ENCODE data around the gene OPCML. TPM values are rescaled to one million over a fixed set of nuclear protein-coding genes. Genes with fewer than 3 reads are reported as not detected.

Gene OPCML
- total RNA-seq, 1 experiment from 2014 or later = 0.94 TPM

DNA sequence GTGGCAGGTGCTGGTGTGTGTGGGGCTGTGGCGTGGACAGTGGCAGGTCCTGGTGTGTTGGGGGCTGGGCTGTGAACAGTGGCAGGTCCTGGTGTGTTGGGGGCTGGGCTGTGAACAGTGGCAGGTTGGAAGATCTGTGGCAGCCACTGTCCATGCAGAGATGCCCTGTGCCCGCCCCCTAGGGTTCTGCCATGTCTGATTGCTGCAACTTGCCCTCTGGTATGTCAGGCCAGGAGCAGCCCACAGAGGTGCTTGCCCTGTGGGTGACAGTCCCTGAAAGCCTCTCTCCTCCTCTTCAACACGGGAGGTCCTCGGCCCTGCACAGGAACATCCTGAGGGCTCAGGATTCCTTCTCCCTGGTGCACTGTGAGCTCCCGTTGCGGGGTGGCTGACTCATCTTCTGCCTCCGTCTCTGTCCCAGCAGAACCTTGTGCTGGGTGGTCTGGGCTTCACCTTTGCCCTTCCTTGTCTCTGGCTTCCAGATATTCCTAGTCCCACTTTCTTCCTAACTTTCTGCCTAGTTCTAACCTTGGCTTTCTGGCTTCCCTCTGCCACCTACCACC, 13.5 kb downstream of the OPCML start:
- H3K27me3 Mint-ChIP-seq (ENCODE audit: low read depth) = 0 out of 2 replicates have a peak, but pooled peaks cover 2% of the 10 kb centered on the region
- no peaks in the 10 kb centered on the region for H3K9me3 Mint-ChIP-seq
- Histone ChIP-seq H2BK120ac (ENCODE audit: low read depth, low read length, poor library complexity, severe bottlenecking) (no peak overlapping the region), H2BK5ac (ENCODE audit: insufficient read length, low read length) (no peak overlapping the region), H3K18ac (ENCODE audit: insufficient read length, low read depth, low read length) (no peak overlapping the region), H3K23me2 (ENCODE audit: insufficient read length, low read depth, low read length, poor library complexity, severe bottlenecking) (no peaks in the 10 kb centered on the region), H3K79me2 (ENCODE audit: insufficient read depth, low read length) (no peaks in the 10 kb centered on the region), H2BK15ac (ENCODE audit: low read depth, low read length) (no peak overlapping the region), H2BK20ac (ENCODE audit: low read depth, low read length, poor library complexity, severe bottlenecking) (no peak overlapping the region), H3K4ac (ENCODE audit: low read depth, low read length) (no peak overlapping the region), H3K79me1 (ENCODE audit: insufficient read depth, low read depth, low read length, poor library complexity, severe bottlenecking) (no peaks in the 10 kb centered on the region), H3K9me3 (ENCODE audit: control insufficient read depth, low read depth, low read length) (no peaks in the 10 kb centered on the region), H3K4me2 (ENCODE audit: insufficient read depth, insufficient read length, low read length) (no peak overlapping the region), H3K14ac (ENCODE audit: insufficient read depth, low read length) (no peak overlapping the region), H3T11ph (ENCODE audit: low read length) (no peak overlapping the region), H2AFZ (ENCODE audit: low read length) (no peak overlapping the region), H4K20me1 (ENCODE audit: control insufficient read depth, insufficient read depth, insufficient read length) (no peaks in the 10 kb centered on the region), H3K27me3 (ENCODE audit: insufficient read depth, low read length) (no peaks in the 10 kb centered on the region; the same call in 1 of the 2 replicates), H3K9ac (ENCODE audit: extremely low read depth, insufficient read length, low read length) (no peak overlapping the region), H4K91ac (ENCODE audit: insufficient read length, low read depth, low read length) (no peak overlapping the region), H3K27ac (ENCODE audit: insufficient read length, low read depth, low read length) (no peak overlapping the region), H4K5ac (ENCODE audit: insufficient read length, low read depth, low read length) (no peak overlapping the region), H2AK5ac (ENCODE audit: insufficient read length, low read length) (no peak overlapping the region), H3K56ac (ENCODE audit: insufficient read length, low read depth, low read length) (no peak overlapping the region), H4K8ac (replicated peaks; ENCODE audit: insufficient read length, low read depth, low read length) (no peak overlapping the region), H3K4me1 (ENCODE audit: insufficient read depth, low read length) (peaks cover 10% of the 10 kb centered on the region), H2BK12ac (ENCODE audit: insufficient read length, low read depth, low read length) (no peak overlapping the region), H3K23ac (ENCODE audit: insufficient read length, low read depth, low read length) (no peak overlapping the region)
- no peaks in the 10 kb centered on the region for H3K36me3 Mint-ChIP-seq (ENCODE audit: insufficient read depth in 1 of 3, low read depth in 3 of 3)
- H3K4me3 Mint-ChIP-seq = no peak overlapping the region
- WGBS (ENCODE audit: extremely low coverage, insufficient read length, low lambda C conversion rate) = no CpG with 5 or more reads among the region's 7 CpGs
- no peak overlapping the region; a peak in 1 of 7 replicates for H3K27ac Mint-ChIP-seq
- peaks cover 11 to 27% of the 10 kb centered on the region in 2 experiments for H3K4me1 Mint-ChIP-seq
- DNase-seq = no peak
- TF ChIP-seq, protein P1, sequence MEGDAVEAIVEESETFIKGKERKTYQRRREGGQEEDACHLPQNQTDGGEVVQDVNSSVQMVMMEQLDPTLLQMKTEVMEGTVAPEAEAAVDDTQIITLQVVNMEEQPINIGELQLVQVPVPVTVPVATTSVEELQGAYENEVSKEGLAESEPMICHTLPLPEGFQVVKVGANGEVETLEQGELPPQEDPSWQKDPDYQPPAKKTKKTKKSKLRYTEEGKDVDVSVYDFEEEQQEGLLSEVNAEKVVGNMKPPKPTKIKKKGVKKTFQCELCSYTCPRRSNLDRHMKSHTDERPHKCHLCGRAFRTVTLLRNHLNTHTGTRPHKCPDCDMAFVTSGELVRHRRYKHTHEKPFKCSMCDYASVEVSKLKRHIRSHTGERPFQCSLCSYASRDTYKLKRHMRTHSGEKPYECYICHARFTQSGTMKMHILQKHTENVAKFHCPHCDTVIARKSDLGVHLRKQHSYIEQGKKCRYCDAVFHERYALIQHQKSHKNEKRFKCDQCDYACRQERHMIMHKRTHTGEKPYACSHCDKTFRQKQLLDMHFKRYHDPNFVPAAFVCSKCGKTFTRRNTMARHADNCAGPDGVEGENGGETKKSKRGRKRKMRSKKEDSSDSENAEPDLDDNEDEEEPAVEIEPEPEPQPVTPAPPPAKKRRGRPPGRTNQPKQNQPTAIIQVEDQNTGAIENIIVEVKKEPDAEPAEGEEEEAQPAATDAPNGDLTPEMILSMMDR (conservative IDR thresholded peaks at IDR 0.05) = no peak

Measured in H9 (cell line).